MM.1S (cell line): ENCODE measurements around the gene RAP2B.
A peak's percentile ranks its signal among the peaks of the same experiment; 100 is the strongest.

ENCODE experiments used
- DNase-seq: peaks from one replicate; pipeline ENCODE4 v3.0.0-alpha.2; 2015
- H2AFZ ChIP-seq: fragments of 300-600 bp; sonication (generic); 2 replicates; pipeline ENCODE4 v1.6.0; 2016; ENCODE audit warnings: antibody characterized with exemption, low read length
- H3F3A ChIP-seq: fragments of 300-600 bp; sonication (generic); 2 replicates; pipeline ENCODE4 v1.6.1; 2016; ENCODE audit warnings: mild to moderate bottlenecking, antibody characterized with exemption, low read length, moderate library complexity, mixed read lengths; ENCODE audit not compliant: insufficient read depth
- H3K27ac ChIP-seq: fragments of 300-600 bp; sonication (generic); 2 replicates; pipeline ENCODE4 v1.5.1; 2016; ENCODE audit warnings: mild to moderate bottlenecking, low read length
- H3K27me3 ChIP-seq: fragments of 300-600 bp; sonication (generic); replicated peaks from 2 replicates; pipeline ENCODE4 v1.6.0; 2016; ENCODE audit warnings: low read length; ENCODE audit not compliant: insufficient read depth
- H3K36me3 ChIP-seq: fragments of 300-600 bp; sonication (generic); replicated peaks from 2 replicates; pipeline ENCODE4 v1.6.1; 2016; ENCODE audit warnings: mild to moderate bottlenecking, low read length, mixed read lengths; ENCODE audit not compliant: insufficient read depth
- H3K4me1 ChIP-seq: fragments of 300-600 bp; sonication (generic); 2 replicates; pipeline ENCODE4 v1.6.1; 2016; ENCODE audit warnings: low read length, mixed read lengths
- H3K4me2 ChIP-seq: fragments of 300-600 bp; sonication (generic); 2 replicates; pipeline ENCODE4 v1.6.0; 2016; ENCODE audit warnings: low read depth, low read length
- H3K4me3 ChIP-seq: fragments of 300-600 bp; sonication (generic); 2 replicates; pipeline ENCODE4 v1.5.1; 2016; ENCODE audit warnings: low read length, mixed read lengths
- H3K79me2 ChIP-seq: fragments of 300-600 bp; sonication (generic); 2 replicates; pipeline ENCODE4 v1.6.1; 2016; ENCODE audit warnings: mixed run types, low read length, mixed read lengths
- H3K9ac ChIP-seq: fragments of 300-600 bp; sonication (generic); 2 replicates; pipeline ENCODE4 v1.6.1; 2016; ENCODE audit warnings: low read length, mixed read lengths
- H3K9me2 ChIP-seq: fragments of 300-600 bp; sonication (generic); replicated peaks from 2 replicates; pipeline ENCODE4 v1.6.1; 2016; ENCODE audit warnings: mild to moderate bottlenecking, low read length, mixed read lengths; ENCODE audit not compliant: insufficient read depth
- H3K9me3 ChIP-seq: fragments of 300-600 bp; sonication (generic); replicated peaks from 2 replicates; pipeline ENCODE4 v1.6.1; 2016; ENCODE audit warnings: mild to moderate bottlenecking, low read length, mixed read lengths; ENCODE audit not compliant: insufficient read depth
- H4K20me1 ChIP-seq: fragments of 300-600 bp; sonication (generic); 2 replicates; pipeline ENCODE4 v1.6.1; 2016; ENCODE audit warnings: mild to moderate bottlenecking, low read length, moderate library complexity, mixed read lengths; ENCODE audit not compliant: insufficient read depth
- EZH2 ChIP-seq: fragments of 300-600 bp; sonication (generic); optimal IDR thresholded peaks from 2 replicates; pipeline ENCODE3; 2017; ENCODE audit warnings: low read depth, mild to moderate bottlenecking, antibody characterized with exemption, low read length, mixed read lengths
- EZH2phosphoT487 ChIP-seq: fragments of 300-600 bp; sonication (generic); IDR thresholded peaks from 2 replicates; pipeline ENCODE4 v1.6.1; 2018; ENCODE audit warnings: antibody characterized with exemption, low read length
- TF ChIP-seq, protein P1 (sequence below): fragments of 300-600 bp; sonication (generic); IDR thresholded peaks from 2 replicates; pipeline ENCODE4 v1.5.1; 2016; ENCODE audit warnings: antibody characterized with exemption, low read length, mixed read lengths

Gene RAP2B

DNA sequence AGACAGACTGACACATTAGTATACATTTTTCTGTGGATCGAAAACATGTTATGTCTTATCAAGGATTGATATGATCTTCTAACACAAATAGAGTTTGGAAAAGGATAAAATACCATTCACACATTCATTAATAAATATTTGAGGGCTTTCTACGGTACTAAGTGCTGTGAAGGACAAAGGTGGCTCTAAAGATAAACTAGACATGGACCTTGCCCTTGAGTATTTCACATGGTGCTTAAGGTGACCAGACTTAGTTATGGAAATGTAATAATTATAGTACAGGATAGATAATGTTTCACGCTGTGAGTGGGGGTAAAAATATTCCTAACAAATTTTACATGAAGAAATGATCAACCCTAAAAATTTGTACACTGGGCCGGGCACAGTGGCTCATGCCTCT lies 3.8 kb upstream of the RAP2B start:
- H4K20me1 ChIP-seq: no peaks in the 10 kb centered on the region
- no peak for TF ChIP-seq EZH2
- TF ChIP-seq EZH2phosphoT487: no peak
- TF ChIP-seq, protein P1, sequence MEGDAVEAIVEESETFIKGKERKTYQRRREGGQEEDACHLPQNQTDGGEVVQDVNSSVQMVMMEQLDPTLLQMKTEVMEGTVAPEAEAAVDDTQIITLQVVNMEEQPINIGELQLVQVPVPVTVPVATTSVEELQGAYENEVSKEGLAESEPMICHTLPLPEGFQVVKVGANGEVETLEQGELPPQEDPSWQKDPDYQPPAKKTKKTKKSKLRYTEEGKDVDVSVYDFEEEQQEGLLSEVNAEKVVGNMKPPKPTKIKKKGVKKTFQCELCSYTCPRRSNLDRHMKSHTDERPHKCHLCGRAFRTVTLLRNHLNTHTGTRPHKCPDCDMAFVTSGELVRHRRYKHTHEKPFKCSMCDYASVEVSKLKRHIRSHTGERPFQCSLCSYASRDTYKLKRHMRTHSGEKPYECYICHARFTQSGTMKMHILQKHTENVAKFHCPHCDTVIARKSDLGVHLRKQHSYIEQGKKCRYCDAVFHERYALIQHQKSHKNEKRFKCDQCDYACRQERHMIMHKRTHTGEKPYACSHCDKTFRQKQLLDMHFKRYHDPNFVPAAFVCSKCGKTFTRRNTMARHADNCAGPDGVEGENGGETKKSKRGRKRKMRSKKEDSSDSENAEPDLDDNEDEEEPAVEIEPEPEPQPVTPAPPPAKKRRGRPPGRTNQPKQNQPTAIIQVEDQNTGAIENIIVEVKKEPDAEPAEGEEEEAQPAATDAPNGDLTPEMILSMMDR: no peak
- no peaks in the 10 kb centered on the region for H3K27me3 ChIP-seq
- peaks cover 18% of the 10 kb centered on the region for H3F3A ChIP-seq
- no peaks in the 10 kb centered on the region for H3K9me2 ChIP-seq
- H2AFZ ChIP-seq: no peak overlapping the region
- H3K27ac ChIP-seq: no peak overlapping the region
- no peak overlapping the region for H3K9ac ChIP-seq
- H3K9me3 ChIP-seq: no peaks in the 10 kb centered on the region
- DNase-seq: no peak
- no peak overlapping the region for H3K4me3 ChIP-seq
- H3K36me3 ChIP-seq: no peaks in the 10 kb centered on the region
- peaks cover 12% of the 10 kb centered on the region for H3K79me2 ChIP-seq
- no peak overlapping the region for H3K4me2 ChIP-seq
- H3K4me1 ChIP-seq: peaks cover 6% of the 10 kb centered on the region; the same call in 1 of the 2 replicates

DNA sequence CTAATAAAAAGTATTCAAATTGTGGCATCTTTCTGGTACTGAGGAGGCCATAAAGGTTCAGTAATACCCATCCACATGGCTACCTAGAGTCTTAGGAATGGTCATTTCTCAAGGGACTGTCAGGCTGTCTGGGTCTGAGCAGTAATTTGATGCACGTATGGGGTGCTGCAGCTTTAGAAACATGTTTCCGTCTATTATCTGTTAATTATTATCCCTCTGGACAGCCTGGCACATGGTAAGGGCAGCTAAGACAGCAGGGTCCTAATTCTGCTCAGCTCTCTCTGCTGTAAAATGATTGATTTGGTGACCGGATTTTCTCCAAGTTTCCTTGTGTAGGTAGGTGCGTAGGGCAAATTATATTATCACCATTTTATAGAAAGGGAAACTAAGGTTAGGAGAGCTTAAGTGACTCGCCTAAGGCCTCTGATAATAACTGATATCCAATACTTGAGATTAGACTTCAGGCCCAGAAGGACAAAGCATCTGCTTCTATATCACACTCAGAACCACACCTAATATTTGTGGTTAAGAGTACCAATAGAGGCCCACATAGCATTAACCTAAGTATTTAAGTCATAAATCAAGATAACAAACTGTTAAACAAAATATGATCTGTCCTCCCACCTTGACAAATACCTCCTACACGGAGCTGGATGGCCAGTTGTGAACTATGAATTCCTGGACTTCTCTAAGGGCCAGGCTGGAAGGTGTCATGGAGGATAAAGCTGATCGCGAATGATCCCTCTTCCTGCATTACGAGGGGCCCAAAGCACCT lies 2.9 kb upstream of the RAP2B start:
- Histone ChIP-seq H3F3A (peaks cover 18% of the 10 kb centered on the region), H3K27me3 (no peaks in the 10 kb centered on the region), H3K4me3 (no peak overlapping the region), H3K36me3 (no peaks in the 10 kb centered on the region), H3K79me2 (peaks cover 21% of the 10 kb centered on the region), H3K4me1 (peaks cover 6% of the 10 kb centered on the region; the same call in 1 of the 2 replicates), H3K9ac (no peak overlapping the region), H3K27ac (no peak overlapping the region), H3K4me2 (no peak overlapping the region), H4K20me1 (no peaks in the 10 kb centered on the region), H2AFZ (no peak overlapping the region), H3K9me2 (no peaks in the 10 kb centered on the region), H3K9me3 (no peaks in the 10 kb centered on the region)
- TF ChIP-seq EZH2: no peak
- no peak for TF ChIP-seq EZH2phosphoT487
- TF ChIP-seq, protein P1: no peak
- DNase-seq: no peak

DNA sequence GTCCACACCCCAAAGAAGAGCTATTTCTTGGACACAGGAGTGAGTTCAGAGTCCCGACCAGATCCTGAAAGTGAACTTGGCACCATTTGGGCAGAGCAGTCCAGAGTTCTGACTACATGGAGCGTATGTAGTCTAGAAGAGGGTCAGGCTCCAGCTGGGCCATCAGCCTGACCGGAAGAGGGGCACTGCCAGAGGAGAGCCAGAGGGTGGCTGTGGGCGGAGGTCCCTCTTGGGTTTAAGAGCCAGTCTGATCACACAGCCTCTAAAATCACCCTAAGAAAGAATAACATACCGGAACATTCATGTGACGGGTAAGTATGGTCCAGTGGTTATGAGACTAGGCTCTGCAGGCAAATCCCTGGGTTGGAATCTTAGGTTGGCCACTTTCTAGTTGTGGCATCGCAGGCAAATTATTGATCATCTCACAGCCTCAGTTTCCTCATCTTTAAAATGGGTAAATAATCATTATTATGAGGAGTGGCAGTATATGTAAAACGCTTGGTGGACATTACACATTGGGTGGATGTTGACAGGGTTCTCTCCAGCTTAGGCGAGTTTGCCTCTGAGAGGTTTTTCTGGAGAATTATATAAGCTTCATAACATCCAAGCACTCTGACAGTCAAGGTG lies 2.1 kb upstream of the RAP2B start:
- Histone ChIP-seq H3K79me2 (peaks cover 29% of the 10 kb centered on the region), H3K4me2 (peak overlapping the region; percentile 88), H3K4me3 (peak overlapping the region; percentile 87), H3K4me1 (peaks cover 10% of the 10 kb centered on the region; the same call in 1 of the 2 replicates), H3K36me3 (no peaks in the 10 kb centered on the region), H3K9me3 (no peaks in the 10 kb centered on the region), H3K9ac (peak overlapping the region; percentile 92; the same call in 1 of the 2 replicates), H3K27me3 (no peaks in the 10 kb centered on the region), H3K27ac (peak overlapping the region; percentile 98), H4K20me1 (peaks cover 5% of the 10 kb centered on the region; the same call in 1 of the 2 replicates), H3K9me2 (no peaks in the 10 kb centered on the region), H2AFZ (peak overlapping the region; percentile 64), H3F3A (peaks cover 18% of the 10 kb centered on the region)
- DNase-seq: no peak
- TF ChIP-seq EZH2 (no peak), EZH2phosphoT487 (no peak)
- TF ChIP-seq, protein P1: no peak
